Tibial nerve (tissue), 3 donors: ENCODE measurements around the gene GSK3B.

Source experiments
- CTCF ChIP-seq, 5 experiments: fragments of 200-600 bp in 3 of 5; fragments of 450-650 bp in 2 of 5; sonication (generic) in 3 of 5; IDR thresholded peaks; one replicate each; pipeline ENCODE4 v1.5.1; 2016 to 2019; ENCODE audit warnings: antibody characterized with exemption in 5 of 5, mild to moderate bottlenecking in 3 of 5, moderate library complexity in 2 of 5
- POLR2A ChIP-seq, 2 donors: fragments of 450-650 bp; IDR thresholded peaks; one replicate each; pipeline ENCODE4 v1.6.1; 2017; ENCODE audit warnings: antibody characterized with exemption in 2 of 2, mild to moderate bottlenecking in 2 of 2, moderate library complexity in 2 of 2

- TF ChIP-seq CTCF (IDR thresholded peaks at IDR 0.05) (no peak), POLR2A (IDR thresholded peaks at IDR 0.05) (no peak)
Observed at GRCh38 chr3:120022729-120023128, 71.5 kb downstream of the GSK3B start.
